GM19023 (cell line): ENCODE results near the gene CBLN2.

ENCODE experiments used
- ATAC-seq: cut with Tn5 transposase; IDR thresholded peaks from one replicate; pipeline ENCODE4 v1.9.1; 2021; ENCODE audit warnings: mild to moderate bottlenecking, moderate library complexity; ENCODE audit not compliant: unreplicated experiment

The CBLN2 gene

GRCh38 chr18:72544092-72544886, at the start of gene CBLN2:
Gene CBLN2, minus strand, starts transcription at chr18:72544342. Its CDS starts 2,182 bp downstream, at chr18:72542160.
- ATAC-seq = peak; percentile 81

DNA sequence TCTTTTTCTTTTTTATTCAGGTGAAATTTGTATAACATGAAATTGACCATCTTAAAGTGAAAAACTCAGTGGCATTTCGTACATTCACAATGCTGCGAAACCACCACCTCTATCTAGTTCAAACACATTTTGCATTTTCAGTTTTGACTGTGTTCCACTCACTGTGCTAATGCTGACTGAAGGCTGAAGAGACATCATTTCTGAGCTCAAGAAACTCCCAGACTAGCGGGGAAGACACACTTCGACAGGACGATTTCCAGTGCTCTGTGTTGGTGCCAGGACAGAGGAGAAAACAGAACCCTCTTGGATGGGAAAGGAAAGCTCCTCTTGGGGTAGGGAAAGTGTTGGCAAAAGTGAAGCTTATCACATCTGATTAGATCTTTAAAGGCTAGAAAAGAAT, 44.2 kb upstream of the CBLN2 start:
- no peak for ATAC-seq

GRCh38 chr18:72584787-72585186, 40.6 kb upstream of the CBLN2 start:
- no peak for ATAC-seq

- ATAC-seq = no peak
These were observed 37.8 kb upstream of the CBLN2 start for GRCh38 chr18:72581976-72582375.

GRCh38 chr18:72572896-72573295, 28.8 kb upstream of the CBLN2 start:
- no peak for ATAC-seq

DNA sequence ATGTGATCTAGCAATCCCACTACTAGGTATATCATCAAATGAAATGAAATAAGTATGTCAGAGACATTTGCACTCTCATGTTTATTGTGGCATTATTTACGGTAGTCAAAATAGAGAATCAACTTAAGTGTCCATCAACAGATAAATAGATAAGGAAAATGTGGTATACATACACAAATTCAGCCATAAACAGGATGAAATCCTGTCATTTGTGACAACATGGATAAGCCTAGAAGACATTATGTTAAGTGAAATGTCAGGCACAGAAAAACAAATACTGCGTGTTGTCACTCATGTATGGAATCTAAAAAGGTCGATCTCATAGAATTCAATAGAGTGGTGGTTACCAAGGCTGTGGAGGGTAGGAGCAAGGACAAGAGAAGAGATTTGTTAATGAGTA, 22.1 kb upstream of the CBLN2 start:
- no peak for ATAC-seq

DNA sequence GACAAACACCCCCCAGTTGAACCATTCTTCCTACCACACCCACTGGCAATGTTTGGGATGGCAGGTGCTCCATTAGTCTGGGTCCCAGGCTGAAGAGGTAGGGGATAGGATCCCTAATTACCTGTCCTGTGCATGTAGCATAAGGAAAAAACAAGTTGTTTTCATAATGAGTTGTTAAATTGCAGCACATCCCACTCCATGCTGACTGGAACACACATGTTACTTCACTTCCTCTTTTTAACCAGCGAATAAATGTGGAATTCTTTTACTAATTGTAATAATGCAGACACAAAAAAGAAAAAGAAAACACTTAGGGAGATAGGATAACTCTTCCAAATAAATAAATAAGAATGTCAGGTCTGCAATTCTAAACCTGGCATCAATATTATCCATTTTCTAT, 11.8 kb upstream of the CBLN2 start:
- ATAC-seq = no peak

DNA sequence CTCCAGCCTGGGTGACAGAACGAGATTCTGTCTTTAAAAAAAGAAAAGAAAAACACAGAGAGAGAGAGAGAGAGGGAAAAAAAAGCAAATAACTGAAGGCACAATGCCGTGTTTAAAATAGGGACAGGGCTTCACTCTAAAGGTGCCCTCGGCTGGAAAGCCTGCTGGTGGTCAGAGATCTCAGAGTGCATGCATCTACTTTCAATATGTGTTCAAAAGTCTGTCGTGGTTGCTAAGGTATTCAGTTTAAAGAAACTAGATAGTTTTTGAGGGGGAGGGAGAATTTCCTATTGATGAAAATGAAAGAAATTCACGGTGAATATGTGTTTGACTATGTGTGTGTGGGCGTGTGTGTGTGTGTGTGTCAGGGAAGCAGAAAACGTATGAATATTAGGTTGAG, 11.0 kb upstream of the CBLN2 start:
- no peak for ATAC-seq

- no peak for ATAC-seq
These were observed 636 bp downstream of the CBLN2 start for GRCh38 chr18:72543357-72544055.

DNA sequence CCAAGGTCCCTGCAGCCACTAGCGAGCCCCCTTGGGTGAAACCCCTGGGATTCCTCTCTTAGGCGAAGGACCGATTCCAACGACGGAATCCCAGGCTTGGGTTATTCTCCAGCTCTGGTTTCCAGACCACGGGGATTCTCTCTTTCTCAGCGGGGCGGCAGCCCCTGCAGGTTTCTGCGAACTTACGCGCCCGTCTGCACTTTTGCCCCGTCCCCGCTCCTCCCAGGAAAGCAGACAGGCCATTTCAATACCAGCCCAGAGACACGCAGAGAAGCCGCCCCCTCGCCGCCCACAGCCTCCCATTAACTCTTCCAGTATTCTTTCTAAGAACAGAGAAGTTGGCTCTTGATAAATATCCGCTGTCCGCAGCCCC, 1.2 kb downstream of the CBLN2 start:
- ATAC-seq = no peak

- no peak for ATAC-seq
These were observed 1.8 kb downstream of the CBLN2 start for GRCh38 chr18:72542342-72542741.

DNA sequence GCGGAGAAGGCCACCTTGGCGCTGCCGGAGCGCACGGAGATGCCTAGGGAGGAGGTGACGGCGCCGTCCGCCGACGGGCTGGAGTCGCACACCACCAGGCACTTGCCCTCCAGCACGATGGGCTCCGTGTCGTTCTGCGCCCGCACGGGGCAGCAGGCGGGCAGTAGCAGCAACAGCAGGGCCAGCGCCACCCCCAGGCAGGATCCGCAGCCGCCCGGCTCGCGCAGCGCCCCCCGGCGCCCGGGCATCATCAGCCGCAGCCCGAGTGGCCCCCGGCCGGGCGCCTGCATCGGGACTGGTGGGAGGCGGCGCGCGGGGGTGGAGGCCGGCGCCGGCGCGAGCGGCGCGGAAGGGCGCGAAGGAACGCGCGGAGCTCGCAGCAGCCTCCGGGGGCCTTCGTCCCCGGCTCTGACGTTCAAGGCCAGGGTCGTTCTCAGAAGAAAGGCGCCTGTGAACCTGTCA, 2.2 kb downstream of the CBLN2 start:
- ATAC-seq = no peak

- ATAC-seq = no peak
These were observed 4.2 kb downstream of the CBLN2 start for GRCh38 chr18:72539901-72540300.

- ATAC-seq = no peak
These were observed 13.5 kb downstream of the CBLN2 start for GRCh38 chr18:72530622-72531021.

DNA sequence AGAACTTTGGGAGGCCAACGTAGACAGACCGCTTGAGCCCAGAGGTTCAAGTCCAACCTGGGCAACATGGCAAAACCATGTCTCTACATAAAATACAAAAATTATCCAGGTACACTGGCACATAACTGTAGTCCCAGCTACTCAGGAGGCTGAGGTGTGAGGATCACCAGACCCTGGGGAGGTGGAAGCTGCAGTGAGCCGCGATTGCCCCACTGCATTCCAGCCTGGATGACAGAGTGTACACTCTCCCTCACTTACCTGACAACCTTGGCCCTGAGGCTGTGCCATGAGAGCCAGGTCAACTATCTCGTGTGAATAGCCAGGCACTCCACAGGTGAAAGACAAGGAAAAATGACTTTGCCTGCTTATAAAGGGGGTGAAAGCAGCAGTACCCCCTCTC, 39.3 kb downstream of the CBLN2 start:
- no peak for ATAC-seq

- ATAC-seq = no peak
These were observed 41.3 kb downstream of the CBLN2 start for GRCh38 chr18:72502671-72503431.

GRCh38 chr18:72492497-72492896, 51.6 kb downstream of the CBLN2 start:
- ATAC-seq = no peak
